NB4 (cell line): Measurements from ENCODE around the gene DCBLD2.

Source experiments
- CTCF ChIP-seq: IDR thresholded peaks from one replicate; pipeline ENCODE4 v1.5.1; 2012; ENCODE audit warnings: low read depth, low read length
- MYC ChIP-seq: IDR thresholded peaks from 2 replicates; pipeline ENCODE4 v1.6.1; 2011; ENCODE audit warnings: low read depth, low read length
- POLR2A ChIP-seq: IDR thresholded peaks from 2 replicates; pipeline ENCODE4 v1.6.1; 2011; ENCODE audit warnings: mild to moderate bottlenecking; ENCODE audit not compliant: insufficient read length; ENCODE audit errors: extremely low read depth

GRCh38 chr3:98814817-98815420 is 86.6 kb downstream of the DCBLD2 start:
- TF ChIP-seq CTCF = no peak
- TF ChIP-seq POLR2A = no peak
- no peak for TF ChIP-seq MYC
